Sigmoid colon (tissue), 7 donors: ENCODE measurements around the gene CERS3. TPM values are rescaled to one million over a fixed set of nuclear protein-coding genes. Genes with fewer than 3 reads are reported as not detected.

Experiments
- DNase-seq: peaks from one replicate; pipeline ENCODE4 v3.0.0-alpha.2; 2019
- H3K27ac ChIP-seq, 4 donors: fragments of 200-600 bp; sonication (generic); one replicate each; pipeline ENCODE4 v1.5.1; 2016 to 2019; ENCODE audit warnings: mild to moderate bottlenecking in 1 of 4
- H3K27me3 ChIP-seq, 3 donors: fragments of 200-600 bp; sonication (generic); one replicate each; pipeline ENCODE4 v1.5.1; 2019; ENCODE audit warnings: mild to moderate bottlenecking in 1 of 3
- H3K36me3 ChIP-seq, 4 donors: fragments of 200-600 bp; sonication (generic); one replicate each; pipeline ENCODE4 v1.5.1; 2016 to 2019
- H3K4me1 ChIP-seq, 4 donors: fragments of 200-600 bp; sonication (generic); one replicate each; pipeline ENCODE4 v1.5.1; 2017 to 2019
- H3K4me3 ChIP-seq, 4 donors: fragments of 200-600 bp; sonication (generic); one replicate each; pipeline ENCODE4 v1.5.1; 2017 to 2019; ENCODE audit warnings: mild to moderate bottlenecking in 2 of 4, moderate library complexity in 1 of 4
- H3K9me3 ChIP-seq, 4 donors: fragments of 200-600 bp in 3 of 4; sonication (generic) in 3 of 4; one replicate each; pipeline versions ENCODE4 v1.5.1 to v1.6.1; 2013 to 2019
- EP300 ChIP-seq, 4 donors: sonication (generic); formaldehyde crosslinking; IDR thresholded peaks; one replicate each; pipeline ENCODE4 v1.6.1; 2017; ENCODE audit warnings: antibody characterized with exemption in 4 of 4
- POLR2A ChIP-seq, 2 donors: fragments of 450-650 bp; IDR thresholded peaks; one replicate each; pipeline ENCODE4 v1.6.1; 2016; ENCODE audit warnings: antibody characterized with exemption in 2 of 2, mild to moderate bottlenecking in 2 of 2, moderate library complexity in 2 of 2
- POLR2AphosphoS5 ChIP-seq, 4 donors: sonication (generic); formaldehyde crosslinking; IDR thresholded peaks; one replicate each; pipeline ENCODE4 v1.6.1; 2017; ENCODE audit warnings: antibody characterized with exemption in 4 of 4
- WGBS, 2 donors: extraction: QIAGEN DNeasy Blood & Tissue Kit; methylation state at CpG; one replicate each; pipeline ENCODE4 v1.1.7; 2013; 5-methylcytosine and 5-hydroxymethylcytosine counted together
- intact Hi-C: fragments of 100-400 bp; cut with DNase I; formaldehyde crosslinking; loops from one replicate; pipeline ENCODE4 v1.15.1; 2023
- polyA plus RNA-seq, 3 donors: library from polyadenylated mRNA; stranded (reverse); fragments of 200-250 nt; gene quantifications; one replicate each; pipeline ENCODE4 v1.2.3, GENCODE V29; 2013
- total RNA-seq, 4 donors: library from RNA; depleted of rRNA; stranded (reverse); fragments of >200 nt; gene quantifications; one replicate each; pipeline ENCODE4 v1.1.0, GENCODE V29; 2016
- TF ChIP-seq, protein P1 (sequence below), 4 experiments: fragments of 450-650 bp in 3 of 4; fragments of 200-600 bp in 1 of 4; IDR thresholded peaks; one replicate each; pipeline ENCODE4 v1.5.1; 2016 to 2019; ENCODE audit warnings: antibody characterized with exemption in 4 of 4, mild to moderate bottlenecking in 3 of 4, moderate library complexity in 2 of 4
- donor health status: healthy with polysubstance abuse.
- donor health status: Bipolar disorder and iron deficiency.
- donor health status: healthy.

CERS3 gene
- total and polyA plus RNA-seq, 7 donors: 0.20 to 0.49 TPM; not detected in 5

DNA sequence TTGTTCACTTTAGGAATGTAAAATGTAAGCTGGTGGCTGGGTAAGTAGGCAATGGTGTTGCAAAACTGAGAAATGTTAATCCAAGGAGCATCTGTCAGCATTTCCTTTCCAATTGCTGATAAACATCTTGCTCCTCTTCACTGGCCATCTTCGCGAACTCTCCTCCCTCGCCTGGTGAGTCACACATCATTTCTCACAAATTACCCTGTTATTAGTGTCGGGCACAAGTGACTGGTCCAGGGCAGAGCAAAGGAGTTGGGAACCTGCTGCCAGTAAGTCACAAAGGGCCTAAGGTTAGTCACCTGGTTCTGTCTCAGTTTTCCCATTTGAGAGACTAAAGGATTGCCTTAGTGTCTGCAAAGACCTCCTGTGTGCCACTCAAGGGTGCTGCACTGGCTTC is 13.0 kb downstream of the CERS3 start:
- Histone ChIP-seq H3K27me3 (no peaks in the 10 kb centered on the region), H3K36me3 (no peaks in the 10 kb centered on the region), H3K9me3 (no peaks in the 10 kb centered on the region), H3K4me1 (peaks cover 0 to 12% (median 8%) of the 10 kb centered on the region in 4 donors), H3K4me3 (no peak overlapping the region), H3K27ac (no peak overlapping the region)
- WGBS, 2 donors: 69 to 81% methylated on average over 4 of the region's 4 CpGs
- TF ChIP-seq, protein P1, sequence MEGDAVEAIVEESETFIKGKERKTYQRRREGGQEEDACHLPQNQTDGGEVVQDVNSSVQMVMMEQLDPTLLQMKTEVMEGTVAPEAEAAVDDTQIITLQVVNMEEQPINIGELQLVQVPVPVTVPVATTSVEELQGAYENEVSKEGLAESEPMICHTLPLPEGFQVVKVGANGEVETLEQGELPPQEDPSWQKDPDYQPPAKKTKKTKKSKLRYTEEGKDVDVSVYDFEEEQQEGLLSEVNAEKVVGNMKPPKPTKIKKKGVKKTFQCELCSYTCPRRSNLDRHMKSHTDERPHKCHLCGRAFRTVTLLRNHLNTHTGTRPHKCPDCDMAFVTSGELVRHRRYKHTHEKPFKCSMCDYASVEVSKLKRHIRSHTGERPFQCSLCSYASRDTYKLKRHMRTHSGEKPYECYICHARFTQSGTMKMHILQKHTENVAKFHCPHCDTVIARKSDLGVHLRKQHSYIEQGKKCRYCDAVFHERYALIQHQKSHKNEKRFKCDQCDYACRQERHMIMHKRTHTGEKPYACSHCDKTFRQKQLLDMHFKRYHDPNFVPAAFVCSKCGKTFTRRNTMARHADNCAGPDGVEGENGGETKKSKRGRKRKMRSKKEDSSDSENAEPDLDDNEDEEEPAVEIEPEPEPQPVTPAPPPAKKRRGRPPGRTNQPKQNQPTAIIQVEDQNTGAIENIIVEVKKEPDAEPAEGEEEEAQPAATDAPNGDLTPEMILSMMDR (IDR thresholded peaks at IDR 0.05): no peak
- TF ChIP-seq POLR2A (IDR thresholded peaks at IDR 0.05) (no peak), EP300 (IDR thresholded peaks at IDR 0.05) (no peak), POLR2AphosphoS5 (IDR thresholded peaks at IDR 0.05) (no peak)
- no peak for DNase-seq
- intact Hi-C loops: loop anchor here (5.0 kb wide), 1 partner anchor 163 kb away; no protein-coding TSS in a partner anchor

DNA sequence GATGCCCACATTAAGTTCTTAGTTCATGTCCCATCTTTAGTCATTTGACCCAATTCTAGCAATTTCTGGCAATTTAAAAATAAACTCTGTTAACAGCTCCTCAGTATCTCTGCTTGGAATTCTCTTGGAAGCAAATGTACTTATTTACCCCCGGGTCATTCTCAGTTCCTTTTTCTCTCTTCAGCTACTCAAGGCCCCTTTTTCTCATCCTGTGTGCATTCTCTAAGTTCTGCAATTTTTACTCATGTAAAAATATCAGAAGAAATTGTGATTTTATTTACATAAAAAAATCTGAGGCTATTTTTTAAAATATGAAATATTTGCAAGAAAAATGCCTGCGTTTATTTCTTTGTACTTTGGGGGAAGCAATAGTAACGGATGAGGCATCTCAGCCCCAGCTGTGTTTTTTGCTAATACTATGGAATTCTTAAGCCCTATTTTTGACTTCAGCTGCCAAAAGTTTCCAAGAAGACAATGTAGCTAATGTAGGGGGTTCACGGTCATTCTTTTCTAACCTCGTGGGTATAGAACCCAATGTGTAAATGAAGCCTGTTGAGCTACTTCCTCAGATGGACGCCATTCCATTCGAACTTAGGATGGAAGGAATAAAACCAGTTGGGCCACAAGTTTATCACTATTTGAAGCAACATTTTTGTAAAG is 20.0 kb downstream of the CERS3 start:
- intact Hi-C loops: no loop called here
- no peaks in the 10 kb centered on the region for H3K27me3 ChIP-seq
- no peaks in the 10 kb centered on the region for H3K9me3 ChIP-seq
- no peak overlapping the region for H3K27ac ChIP-seq
- 68 to 73% methylated on average over 7 of the region's 7 CpGs for WGBS, 2 donors
- H3K4me1 ChIP-seq: no peaks in the 10 kb centered on the region
- DNase-seq: no peak
- TF ChIP-seq POLR2A (IDR thresholded peaks at IDR 0.05) (no peak), EP300 (IDR thresholded peaks at IDR 0.05) (no peak), POLR2AphosphoS5 (IDR thresholded peaks at IDR 0.05) (no peak)
- TF ChIP-seq, protein P1 (IDR thresholded peaks at IDR 0.05): no peak
- no peak overlapping the region for H3K4me3 ChIP-seq
- no peaks in the 10 kb centered on the region for H3K36me3 ChIP-seq

DNA sequence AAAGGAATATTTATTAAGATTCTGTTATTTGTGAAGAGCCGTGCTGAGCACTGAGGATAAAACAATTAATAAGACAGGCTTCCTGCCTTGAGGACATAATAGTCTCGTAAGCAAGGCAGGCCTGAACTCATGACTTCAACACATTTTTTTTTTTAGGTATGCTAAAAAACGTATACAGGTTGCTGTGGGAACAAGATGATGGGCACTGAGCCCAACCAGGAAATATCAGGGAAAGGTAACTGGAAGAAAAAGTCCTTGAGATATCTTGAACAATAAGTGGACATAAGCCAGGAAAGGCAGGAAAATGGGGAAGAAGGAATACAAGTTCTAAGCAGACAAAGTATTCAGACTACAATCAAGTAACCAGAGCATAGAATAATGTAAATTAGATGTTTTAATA is 26.1 kb downstream of the CERS3 start:
- Histone ChIP-seq H3K4me1 (peaks cover 0 to 5% (median 0%) of the 10 kb centered on the region in 4 donors), H3K36me3 (no peaks in the 10 kb centered on the region), H3K9me3 (no peaks in the 10 kb centered on the region), H3K27ac (no peak overlapping the region), H3K27me3 (no peaks in the 10 kb centered on the region), H3K4me3 (no peak overlapping the region)
- intact Hi-C loops: no loop called here
- DNase-seq: no peak
- TF ChIP-seq EP300 (IDR thresholded peaks at IDR 0.05) (no peak), POLR2AphosphoS5 (IDR thresholded peaks at IDR 0.05) (no peak), POLR2A (IDR thresholded peaks at IDR 0.05) (no peak)
- TF ChIP-seq, protein P1 (IDR thresholded peaks at IDR 0.05): no peak
- 55 to 81% methylated on average over 3 of the region's 3 CpGs for WGBS, 2 donors

DNA sequence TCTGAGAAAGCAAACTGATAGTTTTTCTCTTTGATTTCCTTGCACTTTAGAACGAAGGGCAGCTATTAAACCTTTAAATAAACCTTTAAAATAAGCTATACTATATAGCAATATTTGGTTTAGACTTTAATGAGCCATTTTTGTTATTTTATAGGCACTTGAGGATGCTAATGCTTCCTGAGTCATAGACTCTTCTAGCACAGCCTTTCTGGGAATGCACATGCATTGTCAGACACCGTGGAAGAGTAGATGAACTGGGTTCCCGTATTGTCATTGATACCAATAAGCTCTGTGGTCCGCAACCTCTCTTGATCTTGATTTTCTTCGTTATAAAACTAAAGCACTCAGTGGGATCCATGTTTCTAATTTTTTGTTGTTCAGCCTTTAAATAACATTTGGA is 27.6 kb downstream of the CERS3 start:
- Histone ChIP-seq H3K27me3 (no peaks in the 10 kb centered on the region), H3K36me3 (no peaks in the 10 kb centered on the region), H3K9me3 (no peaks in the 10 kb centered on the region), H3K4me1 (peaks cover 0 to 5% (median 0%) of the 10 kb centered on the region in 4 donors), H3K27ac (no peak overlapping the region), H3K4me3 (no peak overlapping the region)
- intact Hi-C loops: no loop called here
- WGBS, 2 donors: 64 to 77% methylated on average over 5 of the region's 5 CpGs
- TF ChIP-seq POLR2AphosphoS5 (IDR thresholded peaks at IDR 0.05): no peak
- no peak for TF ChIP-seq POLR2A (IDR thresholded peaks at IDR 0.05)
- no peak for TF ChIP-seq EP300 (IDR thresholded peaks at IDR 0.05)
- no peak for DNase-seq

DNA sequence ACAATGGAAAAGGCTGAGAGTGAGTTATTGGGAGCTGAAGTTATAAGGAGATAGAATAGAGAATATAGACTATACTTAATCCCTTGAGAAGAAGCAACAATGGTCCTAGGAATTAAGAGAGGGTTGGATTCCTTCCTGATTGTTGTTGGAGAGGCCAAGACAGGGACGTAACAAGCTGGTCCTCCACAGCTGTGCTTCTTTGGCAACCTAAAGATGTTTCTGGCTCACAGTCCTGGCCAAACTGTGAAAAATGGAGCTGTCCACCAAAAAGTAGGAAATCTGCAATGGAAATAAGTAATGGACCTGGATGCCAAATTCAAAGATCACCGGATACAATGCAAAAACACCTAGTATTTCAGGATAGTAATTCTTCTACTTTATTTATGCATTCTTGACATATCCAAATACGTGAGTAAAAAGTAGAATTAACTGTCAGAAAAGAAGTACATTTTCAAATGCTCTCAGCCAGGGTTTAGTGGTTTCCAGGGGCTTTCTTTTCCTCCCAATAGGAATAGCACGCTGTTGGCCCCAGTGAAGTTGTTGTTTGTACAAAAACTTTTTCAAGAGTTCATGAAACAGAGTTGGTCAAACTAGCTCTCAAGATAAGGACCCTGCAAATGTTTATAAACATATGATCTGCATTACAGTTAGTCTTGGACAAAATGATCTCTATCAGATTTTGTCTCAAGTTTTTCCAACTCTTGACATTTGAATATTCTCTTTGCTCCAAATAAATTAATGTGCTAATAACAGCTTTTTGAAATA is 28.3 kb downstream of the CERS3 start:
- Histone ChIP-seq H3K4me1 (peaks cover 0 to 5% (median 0%) of the 10 kb centered on the region in 4 donors), H3K27me3 (no peaks in the 10 kb centered on the region), H3K36me3 (no peaks in the 10 kb centered on the region), H3K27ac (no peak overlapping the region), H3K9me3 (no peaks in the 10 kb centered on the region), H3K4me3 (no peak overlapping the region)
- intact Hi-C loops: no loop called here
- TF ChIP-seq, protein P1 (IDR thresholded peaks at IDR 0.05): no peak
- TF ChIP-seq POLR2AphosphoS5 (IDR thresholded peaks at IDR 0.05) (no peak), EP300 (IDR thresholded peaks at IDR 0.05) (no peak), POLR2A (IDR thresholded peaks at IDR 0.05) (no peak)
- WGBS, 2 donors: 65 to 76% methylated on average over 4 of the region's 4 CpGs
- no peak for DNase-seq
